Type B pancreatic cell (in vitro differentiated cells): ENCODE results near the gene FREM3. TPM values are rescaled to one million over a fixed set of nuclear protein-coding genes. Genes with fewer than 3 reads are reported as not detected.
"Not testable (repeated sequence)": the region's sequence is repeated elsewhere in the genome, so short reads cannot be mapped to it uniquely, and the experiment has no call there.

Experiments
- DNase-seq: peaks from one replicate; pipeline ENCODE4 v3.0.0; 2021; ENCODE audit warnings: mixed read lengths; ENCODE audit not compliant: unreplicated experiment; ENCODE audit errors: extremely low spot score
- H3K27ac Mint-ChIP-seq: 2 replicates; pipeline ENCODE4 v1.8.0; 2021; ENCODE audit warnings: mild to moderate bottlenecking, mixed read lengths
- H3K27me3 Mint-ChIP-seq: 2 replicates; pipeline ENCODE4 v1.8.0; 2021; ENCODE audit warnings: mixed read lengths
- H3K36me3 Mint-ChIP-seq: 2 replicates; pipeline ENCODE4 v1.8.0; 2021; ENCODE audit warnings: mixed read lengths
- H3K4me1 Mint-ChIP-seq: one replicate; pipeline ENCODE4 v1.8.0; 2021; ENCODE audit warnings: mixed read lengths; ENCODE audit not compliant: unreplicated experiment
- H3K4me3 Mint-ChIP-seq: 2 replicates; pipeline ENCODE4 v1.8.0; 2021; ENCODE audit warnings: mild to moderate bottlenecking, mixed read lengths
- H3K9me3 Mint-ChIP-seq: 2 replicates; pipeline ENCODE4 v1.8.0; 2021; ENCODE audit warnings: mixed read lengths
- CTCF ChIP-seq: fragments of 200-600 bp; sonication (generic); conservative IDR thresholded peaks from 2 replicates; pipeline ENCODE4 v1.5.0; 2021; ENCODE audit warnings: antibody characterized with exemption, mild to moderate bottlenecking
- total RNA-seq: library from RNA; stranded (reverse); gene quantifications from 2 replicates; pipeline ENCODE4 v1.2.1, GENCODE V29; 2021; ENCODE audit warnings: low replicate concordance

FREM3 gene
- total RNA-seq, 1 donor from 2014 or later, result 0.31 TPM

DNA sequence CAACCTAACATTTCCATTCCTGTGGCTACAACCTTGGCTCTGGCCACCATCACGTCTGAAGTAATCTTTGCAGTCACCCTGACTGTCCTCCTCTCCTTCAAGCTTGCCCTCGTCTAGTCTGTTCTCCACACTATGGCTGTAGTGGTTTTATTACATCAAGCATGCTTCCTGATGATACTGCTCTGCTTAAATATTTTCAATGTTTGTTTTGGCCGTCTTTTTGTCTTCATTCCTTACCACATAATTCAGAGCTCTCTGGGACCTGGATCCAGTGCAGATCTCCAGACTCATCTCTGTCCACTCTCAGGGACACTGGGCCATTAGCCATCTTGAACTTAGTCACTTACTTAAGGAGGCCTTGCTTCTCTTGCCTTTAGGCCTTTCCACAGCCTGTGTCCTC, 27.7 kb upstream of the FREM3 start:
- Mint-ChIP-seq H3K36me3 (no peaks in the 10 kb centered on the region), H3K9me3 (no peaks in the 10 kb centered on the region), H3K4me3 (no peak overlapping the region), H3K4me1 (no peaks in the 10 kb centered on the region), H3K27ac (no peak overlapping the region), H3K27me3 (no peaks in the 10 kb centered on the region)
- TF ChIP-seq CTCF, result no peak
- no peak for DNase-seq

- TF ChIP-seq CTCF, result no peak
- H3K4me1 Mint-ChIP-seq, result no peaks in the 10 kb centered on the region
- no peak for DNase-seq
- H3K4me3 Mint-ChIP-seq, result no peak overlapping the region
- no peaks in the 10 kb centered on the region for H3K36me3 Mint-ChIP-seq
- H3K27ac Mint-ChIP-seq, result no peak overlapping the region
- no peaks in the 10 kb centered on the region for H3K27me3 Mint-ChIP-seq
- no peaks in the 10 kb centered on the region for H3K9me3 Mint-ChIP-seq
Measured at GRCh38 chr4:143726714-143727113, 26.2 kb upstream of the FREM3 start.

GRCh38 chr4:143721317-143721716, 20.8 kb upstream of the FREM3 start:
- H3K27ac Mint-ChIP-seq, result no peak overlapping the region
- no peaks in the 10 kb centered on the region for H3K36me3 Mint-ChIP-seq
- no peak overlapping the region for H3K4me3 Mint-ChIP-seq
- no peaks in the 10 kb centered on the region for H3K4me1 Mint-ChIP-seq
- TF ChIP-seq CTCF, result no peak
- H3K27me3 Mint-ChIP-seq, result no peaks in the 10 kb centered on the region
- DNase-seq, result no peak
- no peaks in the 10 kb centered on the region for H3K9me3 Mint-ChIP-seq

- H3K27ac Mint-ChIP-seq, H3K9me3 Mint-ChIP-seq, H3K4me3 Mint-ChIP-seq, DNase-seq, H3K36me3 Mint-ChIP-seq, H3K4me1 Mint-ChIP-seq, H3K27me3 Mint-ChIP-seq: not testable (repeated sequence)
Measured at GRCh38 chr4:143718748-143719147, 18.3 kb upstream of the FREM3 start.

DNA sequence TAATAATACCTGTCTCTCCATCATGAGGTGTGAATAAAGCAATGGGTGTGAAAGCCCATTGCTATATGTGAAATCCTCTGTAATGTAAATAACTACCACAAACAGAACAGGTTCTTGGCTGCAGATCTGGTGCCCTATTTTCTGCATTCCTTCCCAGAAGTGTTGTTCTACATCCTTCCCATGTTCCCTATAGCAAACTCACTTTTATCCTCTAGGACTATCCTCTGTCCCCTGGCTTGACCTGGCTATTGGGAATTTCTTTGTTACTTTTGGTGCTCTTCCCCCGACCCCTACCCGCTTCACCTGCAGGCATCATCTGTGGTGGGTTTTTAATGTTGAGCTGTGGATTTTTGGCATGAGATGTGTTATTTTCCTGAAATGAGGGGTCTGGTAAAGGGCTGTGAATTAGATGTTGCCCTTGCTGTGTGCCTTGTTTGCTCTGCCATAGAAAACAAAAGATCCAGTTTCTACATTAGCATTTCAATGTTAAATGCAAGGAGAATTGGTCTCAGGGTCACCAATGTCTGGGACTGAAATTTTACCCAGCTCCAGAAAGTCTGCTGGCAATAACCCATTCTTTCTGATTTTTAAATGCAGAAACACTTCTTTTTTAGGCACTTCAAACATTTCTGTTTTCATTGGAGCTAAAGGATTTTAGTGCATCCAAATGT, 13.6 kb upstream of the FREM3 start:
- no peak for DNase-seq
- Mint-ChIP-seq H3K4me3 (no peak overlapping the region), H3K27me3 (no peaks in the 10 kb centered on the region), H3K27ac (no peak overlapping the region), H3K4me1 (no peaks in the 10 kb centered on the region), H3K9me3 (no peaks in the 10 kb centered on the region), H3K36me3 (no peaks in the 10 kb centered on the region)
- no peak for TF ChIP-seq CTCF

DNA sequence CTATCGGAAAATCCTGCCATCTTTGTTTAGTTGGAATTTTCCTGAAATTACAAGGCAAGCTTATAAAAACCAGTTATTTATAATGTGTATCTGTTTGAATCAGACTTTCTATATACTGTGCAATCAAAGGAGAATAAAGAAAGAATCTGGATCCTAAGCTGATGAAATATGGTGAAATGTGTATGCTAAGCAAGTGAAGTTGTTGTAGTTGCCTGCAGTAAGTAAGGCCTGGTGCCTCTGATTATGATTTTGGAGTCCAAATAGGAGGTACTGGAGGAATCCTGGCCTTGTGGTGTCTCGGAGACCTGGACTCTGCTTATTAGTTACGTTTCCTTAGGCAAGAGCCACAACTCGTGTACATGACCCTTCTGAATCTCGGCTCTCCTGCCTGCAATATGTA, 13.1 kb upstream of the FREM3 start:
- Mint-ChIP-seq H3K9me3 (no peaks in the 10 kb centered on the region), H3K27ac (no peak overlapping the region), H3K4me3 (no peak overlapping the region), H3K4me1 (no peaks in the 10 kb centered on the region), H3K27me3 (no peaks in the 10 kb centered on the region), H3K36me3 (no peaks in the 10 kb centered on the region)
- TF ChIP-seq CTCF, result no peak
- no peak for DNase-seq
